Activated T-helper 17 cell treated with anti-CD3 and anti-CD28 coated beads, Interleukin-2, amount 50 U/mL, for 72 hours (primary cell): ENCODE measurements around the gene DNAJB1. TPM values are rescaled to one million over a fixed set of nuclear protein-coding genes. Genes with fewer than 3 reads are reported as not detected.

ENCODE experiments used
- ATAC-seq: fragments of 150-1000 bp; cut with Tn5 transposase; replicated peaks from 2 replicates; pipeline ENCODE4 v1.10.0; 2021; ENCODE audit warnings: mild to moderate bottlenecking, moderate library complexity
- H3K27ac Mint-ChIP-seq: one replicate; pipeline ENCODE4 v1.8.0; 2022; ENCODE audit warnings: mixed read lengths
- H3K27me3 Mint-ChIP-seq: one replicate; pipeline ENCODE4 v1.8.0; 2022; ENCODE audit warnings: mixed read lengths
- H3K36me3 Mint-ChIP-seq: one replicate; pipeline ENCODE4 v1.8.0; 2022; ENCODE audit warnings: low read depth, mild to moderate bottlenecking, mixed read lengths
- H3K4me1 Mint-ChIP-seq: one replicate; pipeline ENCODE4 v1.8.0; 2022; ENCODE audit warnings: mixed read lengths
- H3K4me3 Mint-ChIP-seq: one replicate; pipeline ENCODE4 v1.8.0; 2022; ENCODE audit warnings: mild to moderate bottlenecking, mixed read lengths
- H3K9me3 Mint-ChIP-seq: one replicate; pipeline ENCODE4 v1.8.0; 2022; ENCODE audit warnings: mixed read lengths
- total RNA-seq, 2 donors: library from RNA; stranded (reverse); gene quantifications; one replicate each; pipeline ENCODE4 v1.2.3, GENCODE V29; 2022

The DNAJB1 gene
- total RNA-seq, 2 donors from 2014 or later: 79.4 to 140 TPM

DNA sequence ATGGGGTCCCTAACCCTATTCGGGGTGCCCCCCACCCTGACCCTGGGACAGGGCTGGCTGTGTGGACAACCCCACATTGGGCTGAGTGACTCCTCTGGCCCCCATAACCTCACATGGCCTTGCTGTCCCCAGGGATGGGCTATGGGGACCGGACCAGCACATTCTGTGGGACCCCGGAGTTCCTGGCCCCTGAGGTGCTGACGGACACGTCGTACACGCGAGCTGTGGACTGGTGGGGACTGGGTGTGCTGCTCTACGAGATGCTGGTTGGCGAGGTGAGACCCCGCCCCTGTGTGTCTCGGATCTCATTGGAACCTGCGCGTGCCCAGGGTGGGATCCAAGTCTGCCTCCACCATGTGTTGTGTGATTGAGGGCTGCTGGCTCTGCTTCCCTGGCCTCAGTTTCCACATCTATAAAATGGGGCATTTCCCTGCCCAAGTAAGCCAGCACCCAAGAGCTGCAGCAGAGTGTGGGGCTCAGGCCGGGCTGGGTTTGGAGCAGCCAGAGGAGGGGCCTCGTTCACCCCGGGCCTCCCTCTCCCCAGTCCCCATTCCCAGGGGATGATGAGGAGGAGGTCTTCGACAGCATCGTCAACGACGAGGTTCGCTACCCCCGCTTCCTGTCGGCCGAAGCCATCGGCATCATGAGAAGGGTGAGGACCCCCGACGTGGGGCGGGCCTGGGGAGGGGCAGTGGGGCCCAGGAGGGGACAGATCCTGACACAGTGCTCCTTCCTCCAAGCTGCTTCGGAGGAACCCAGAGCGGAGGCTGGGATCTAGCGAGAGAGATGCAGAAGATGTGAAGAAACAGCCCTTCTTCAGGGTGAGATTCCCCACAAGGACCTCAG lies 47.9 kb downstream of the DNAJB1 start:
- Mint-ChIP-seq H3K36me3 (peaks cover 73% of the 10 kb centered on the region), H3K27me3 (peaks cover 15% of the 10 kb centered on the region), H3K4me3 (no peak overlapping the region), H3K9me3 (no peaks in the 10 kb centered on the region), H3K27ac (no peak overlapping the region), H3K4me1 (peaks cover 7% of the 10 kb centered on the region)
- ATAC-seq: no peak

DNA sequence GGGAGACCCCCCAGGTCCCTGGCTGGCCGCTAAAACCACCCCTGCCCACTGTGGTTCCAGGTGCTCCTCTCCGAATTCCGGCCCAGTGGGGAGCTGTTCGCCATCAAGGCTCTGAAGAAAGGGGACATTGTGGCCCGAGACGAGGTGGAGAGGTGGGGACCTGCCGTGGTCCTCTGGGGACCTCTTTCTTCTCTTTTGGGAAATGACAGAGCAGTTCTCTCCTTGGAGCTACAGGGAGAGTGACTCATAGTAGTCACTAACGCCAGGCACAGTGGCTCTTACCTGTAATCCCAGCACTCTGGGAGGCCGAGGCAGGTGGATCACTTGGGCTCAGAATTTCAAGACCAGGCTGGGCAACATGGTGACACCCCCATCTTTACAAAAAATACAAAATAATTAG lies 50.4 kb downstream of the DNAJB1 start:
- Mint-ChIP-seq H3K9me3 (no peaks in the 10 kb centered on the region), H3K4me1 (no peaks in the 10 kb centered on the region), H3K4me3 (no peak overlapping the region), H3K27me3 (peaks cover 3% of the 10 kb centered on the region), H3K36me3 (peaks cover 92% of the 10 kb centered on the region), H3K27ac (no peak overlapping the region)
- ATAC-seq: no peak

DNA sequence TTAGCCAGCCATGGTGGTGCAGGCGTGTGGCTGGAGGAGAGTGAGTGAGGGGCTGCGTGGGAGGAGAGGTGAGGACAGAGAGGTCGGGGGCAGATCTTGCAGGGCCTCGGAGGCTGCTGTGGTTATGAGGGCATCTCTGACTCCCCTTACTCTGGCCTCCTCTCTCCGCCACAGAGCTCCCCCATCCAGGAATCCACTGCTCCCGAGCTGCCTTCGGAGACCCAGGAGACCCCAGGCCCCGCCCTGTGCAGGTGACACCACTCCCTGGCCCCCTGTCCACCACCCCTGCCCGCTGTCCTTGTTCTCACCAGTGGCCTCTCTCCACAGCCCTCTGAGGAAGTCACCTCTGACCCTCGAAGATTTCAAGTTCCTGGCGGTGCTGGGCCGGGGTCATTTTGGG lies 50.8 kb downstream of the DNAJB1 start:
- Mint-ChIP-seq H3K4me1 (no peaks in the 10 kb centered on the region), H3K4me3 (no peak overlapping the region), H3K27ac (no peak overlapping the region), H3K27me3 (no peaks in the 10 kb centered on the region), H3K9me3 (no peaks in the 10 kb centered on the region), H3K36me3 (peaks cover 96% of the 10 kb centered on the region)
- no peak for ATAC-seq

Other genes starting within 250 kb of the DNAJB1 start
- 100 to 1,000 TPM; 184 to 261 TPM for gene ADGRE5, start 137.0 kb downstream of the DNAJB1 start, total RNA-seq
- gene DDX39A, start 99.1 kb downstream of the DNAJB1 start, total RNA-seq: 100 to 1,000 TPM; 132 to 260 TPM
- 100 to 1,000 TPM; 121 to 171 TPM for gene PKN1, start 85.1 kb downstream of the DNAJB1 start, total RNA-seq
- under 1 TPM in 1 of 2 donors, not detected in 1; 0.17 TPM for gene PTGER1, start 43.0 kb downstream of the DNAJB1 start, total RNA-seq
- gene GIPC1, start 22.3 kb downstream of the DNAJB1 start, total RNA-seq: 10 to 100 TPM; 23.4 to 44.9 TPM
- gene TECR, start 11.2 kb upstream of the DNAJB1 start, total RNA-seq: 100 to 1,000 TPM; 100 to 139 TPM
- gene NDUFB7, start 53.7 kb upstream of the DNAJB1 start, total RNA-seq: 100 to 1,000 TPM in 1 of 2 donors, 10 to 100 TPM in 1; 79.7 to 132 TPM
- 1 to 10 TPM in 1 of 2 donors, under 1 TPM in 1; 0.78 to 2.0 TPM for gene CLEC17A, start 64.7 kb upstream of the DNAJB1 start, total RNA-seq
- gene ADGRE3, start 156.4 kb upstream of the DNAJB1 start, total RNA-seq: not detected
- gene ZNF333, start 171.7 kb upstream of the DNAJB1 start, total RNA-seq: 10 to 100 TPM in 1 of 2 donors, 1 to 10 TPM in 1; 9.4 to 20.3 TPM